HG02938 (cell line): ENCODE measurements around the gene SHE.
"Not testable (repeated sequence)": the region's sequence is repeated elsewhere in the genome, so short reads cannot be mapped to it uniquely, and the experiment has no call there.

ENCODE experiments used
- ATAC-seq: cut with Tn5 transposase; IDR thresholded peaks from one replicate; pipeline ENCODE4 v1.9.1; 2021; ENCODE audit warnings: mild to moderate bottlenecking, moderate library complexity; ENCODE audit not compliant: unreplicated experiment

SHE gene

GRCh38 chr1:154502066-154502743 is at the start of gene SHE, which contains the start of gene TDRD10:
TSS of gene SHE (minus strand) at chr1:154502412. CDS start at chr1:154502026, 386 bp downstream.
TSS of gene TDRD10 (plus strand) at chr1:154502219. CDS start at chr1:154506904, 4,685 bp downstream.
- no peak for ATAC-seq

DNA sequence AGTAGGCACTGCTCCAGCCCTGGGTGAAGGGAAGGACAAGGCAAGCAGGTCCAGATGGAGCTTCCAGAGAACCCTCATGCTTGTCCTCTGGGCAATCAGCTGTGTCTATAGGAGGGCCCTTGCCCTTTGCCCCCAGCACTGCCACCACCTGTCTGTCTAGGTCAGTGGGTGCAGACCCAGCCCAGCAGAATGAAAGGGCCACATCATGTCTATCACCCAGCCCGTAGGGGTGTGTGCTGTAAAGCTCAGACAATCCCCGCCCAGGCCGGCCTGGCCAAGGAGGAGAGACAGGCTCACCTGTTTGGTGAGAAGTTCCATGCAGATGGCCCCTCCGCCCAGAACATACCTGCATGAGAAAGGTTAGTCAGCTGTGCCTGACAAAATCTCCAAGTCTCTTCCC is 49.3 kb upstream of the SHE start:
- no peak for ATAC-seq

- ATAC-seq = no peak
Measured at GRCh38 chr1:154550657-154551056, 48.4 kb upstream of the SHE start.

DNA sequence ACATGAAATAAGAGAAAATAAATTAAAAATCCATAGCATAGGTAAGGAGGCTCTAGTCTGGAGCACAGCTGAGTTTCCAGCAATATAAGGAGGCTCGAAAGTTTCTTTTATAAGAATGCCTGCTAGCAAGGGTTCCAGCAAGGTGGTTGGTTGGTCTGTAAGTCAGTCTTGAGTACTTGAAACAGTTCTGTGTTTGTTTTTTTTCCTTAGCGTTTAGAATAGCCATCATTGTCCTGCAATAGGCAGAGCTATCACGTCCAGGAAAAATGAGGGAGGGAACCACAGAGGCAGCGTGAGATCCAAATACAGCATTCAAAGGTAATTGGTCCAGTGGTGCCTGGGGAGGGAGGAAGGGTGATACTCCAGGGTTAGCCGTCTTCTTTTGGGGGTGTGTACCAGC is 47.9 kb upstream of the SHE start:
- no peak for ATAC-seq

GRCh38 chr1:154549202-154549770 is 47.1 kb upstream of the SHE start:
- ATAC-seq = no peak

DNA sequence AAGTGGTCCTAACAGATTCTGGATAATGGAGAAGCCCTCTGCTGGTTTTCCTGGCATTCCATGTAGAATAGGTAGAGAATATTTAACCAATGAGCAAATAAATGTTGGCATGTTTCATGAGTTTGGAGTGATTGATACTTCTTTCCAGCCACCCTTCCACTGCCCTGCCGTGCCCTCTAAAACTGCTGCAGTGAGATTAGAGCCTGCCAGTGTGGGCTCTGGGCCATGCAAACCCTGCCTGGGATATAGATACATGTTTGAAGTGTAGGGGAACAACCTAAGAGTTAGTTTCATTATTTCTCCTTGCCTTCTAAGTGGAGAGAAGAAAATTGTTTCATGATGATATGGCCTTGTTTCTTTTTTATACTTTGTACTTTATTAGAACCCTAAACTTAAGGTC is 45.8 kb upstream of the SHE start:
- no peak for ATAC-seq

GRCh38 chr1:154547105-154547732 is 45.0 kb upstream of the SHE start:
- ATAC-seq = no peak

- no peak for ATAC-seq
Measured at GRCh38 chr1:154546264-154547063, 44.3 kb upstream of the SHE start.

- ATAC-seq = no peak
Measured at GRCh38 chr1:154541231-154541630, 39.0 kb upstream of the SHE start.

GRCh38 chr1:154539486-154540483 is 37.6 kb upstream of the SHE start:
- ATAC-seq = no peak

DNA sequence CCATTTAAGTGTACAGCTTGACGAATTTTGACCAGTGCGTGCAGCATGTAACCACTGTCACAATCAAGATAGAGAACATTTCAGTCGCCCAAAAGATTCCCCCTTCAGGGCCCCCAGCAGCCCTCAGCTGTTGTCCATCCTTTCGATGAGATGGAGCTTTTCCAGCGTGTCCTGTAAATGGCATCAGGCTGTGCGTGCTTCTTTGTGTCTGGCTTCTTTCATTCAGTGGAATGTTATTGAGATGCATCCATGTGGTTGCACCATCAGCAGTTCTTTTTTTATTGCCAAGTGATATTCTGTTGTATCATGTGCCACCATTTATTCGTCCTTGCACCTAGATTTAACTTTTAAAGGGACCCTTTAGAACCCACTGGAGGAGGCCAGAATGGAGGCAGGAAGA is 34.4 kb upstream of the SHE start:
- ATAC-seq = no peak

DNA sequence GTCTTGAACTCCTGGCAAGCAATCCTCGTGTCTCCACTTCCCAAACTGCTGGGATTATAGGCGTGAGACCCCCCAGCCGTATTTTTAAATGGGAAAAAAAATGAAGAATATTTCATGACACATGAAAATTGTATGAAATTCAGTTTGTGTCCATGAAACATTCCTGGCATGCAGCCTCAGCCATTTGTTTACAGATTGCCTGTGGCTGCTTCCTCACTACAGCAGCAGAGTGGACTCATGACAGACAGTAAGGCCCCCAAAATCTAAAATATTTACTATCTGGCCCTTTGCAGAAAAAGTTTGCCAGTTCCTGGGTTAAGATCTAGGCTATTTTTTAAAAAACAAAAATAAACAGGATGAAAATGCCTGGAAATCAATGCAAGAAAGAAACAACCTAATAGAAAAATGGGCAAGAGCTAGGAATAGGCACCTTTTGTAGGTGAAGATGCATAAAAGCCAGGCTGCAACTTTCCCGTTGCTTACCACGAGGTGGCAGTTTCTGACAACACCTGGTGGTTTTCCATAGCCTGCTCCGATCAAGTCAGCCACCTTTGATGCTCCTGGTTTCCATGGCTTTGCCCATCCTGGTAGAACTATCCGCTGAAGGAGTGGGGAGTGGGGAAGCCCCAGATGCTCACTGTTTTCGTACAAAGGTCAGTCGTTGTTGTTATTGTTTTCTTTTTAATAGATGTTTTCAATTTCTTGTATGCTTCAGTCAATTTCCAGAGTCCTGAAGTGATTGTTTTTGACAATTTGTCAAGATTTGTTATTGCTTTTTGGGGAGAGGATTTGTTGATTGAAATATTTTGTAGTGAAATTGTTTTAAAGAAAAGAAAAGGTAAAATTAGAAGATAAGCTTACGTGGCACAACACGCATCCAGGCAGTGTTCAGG is 32.0 kb upstream of the SHE start:
- no peak for ATAC-seq

- not testable (repeated sequence) for ATAC-seq
Measured at GRCh38 chr1:154531950-154532349, 29.7 kb upstream of the SHE start.

DNA sequence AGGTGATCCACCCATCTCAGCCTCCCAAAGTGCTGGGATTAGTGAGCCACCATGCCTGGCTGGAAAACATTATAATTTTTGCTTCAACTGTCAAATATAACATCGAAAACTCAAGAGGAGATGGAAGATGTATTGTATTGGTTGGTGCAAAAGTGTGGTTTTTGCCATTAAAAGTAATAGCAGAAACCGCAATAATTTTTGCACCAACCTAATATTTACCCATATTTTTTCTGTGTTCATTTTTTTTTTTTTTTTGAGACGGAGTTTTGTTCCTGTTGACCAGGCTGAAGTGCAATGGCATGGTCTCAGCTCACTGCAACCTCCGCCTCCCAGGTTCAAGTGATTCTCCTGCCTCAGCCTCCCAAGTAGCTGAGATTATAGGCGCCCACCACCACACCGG is 27.1 kb upstream of the SHE start:
- ATAC-seq = no peak

- no peak for ATAC-seq
Measured at GRCh38 chr1:154527192-154527591, 25.0 kb upstream of the SHE start.

- ATAC-seq = no peak
Measured at GRCh38 chr1:154524881-154525280, 22.7 kb upstream of the SHE start.

DNA sequence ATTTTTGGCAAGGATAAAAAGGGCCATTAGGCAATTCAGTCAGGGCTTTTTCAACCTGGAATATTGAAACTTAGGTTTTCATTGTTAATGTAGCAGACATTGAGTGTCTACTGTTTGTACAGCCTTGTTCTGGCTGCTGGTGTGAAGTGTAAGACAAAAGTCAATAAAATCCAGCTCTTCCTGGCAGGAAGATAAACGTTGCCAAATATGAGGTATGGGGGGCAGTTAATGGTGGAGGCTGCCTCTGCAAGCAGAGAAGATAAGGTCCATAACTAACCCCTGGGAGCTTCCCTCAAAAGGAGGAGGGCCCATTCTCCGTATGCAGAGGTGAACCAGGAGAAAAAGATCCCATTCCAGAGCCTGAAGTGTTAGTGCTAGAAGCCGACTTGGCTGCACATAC is 19.5 kb upstream of the SHE start:
- no peak for ATAC-seq

DNA sequence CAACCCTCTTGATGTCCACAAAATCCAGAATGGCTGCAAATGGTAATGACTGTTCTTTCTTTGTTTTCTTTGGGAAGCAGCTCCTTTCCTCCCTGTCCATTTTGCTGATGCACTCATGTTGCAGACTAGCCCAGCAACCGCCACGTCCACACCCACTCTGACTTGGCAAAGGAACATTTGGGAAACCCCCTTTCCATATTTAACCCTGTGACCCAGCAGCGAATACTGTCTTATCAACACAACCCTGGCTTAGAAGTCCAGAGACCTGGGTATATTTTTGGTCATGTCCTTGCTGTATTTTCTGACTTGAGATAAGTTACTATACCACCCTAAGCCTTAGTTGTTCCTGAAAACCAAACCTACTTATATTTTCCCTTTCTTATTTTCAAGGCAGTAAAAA is 18.1 kb upstream of the SHE start:
- ATAC-seq = no peak

DNA sequence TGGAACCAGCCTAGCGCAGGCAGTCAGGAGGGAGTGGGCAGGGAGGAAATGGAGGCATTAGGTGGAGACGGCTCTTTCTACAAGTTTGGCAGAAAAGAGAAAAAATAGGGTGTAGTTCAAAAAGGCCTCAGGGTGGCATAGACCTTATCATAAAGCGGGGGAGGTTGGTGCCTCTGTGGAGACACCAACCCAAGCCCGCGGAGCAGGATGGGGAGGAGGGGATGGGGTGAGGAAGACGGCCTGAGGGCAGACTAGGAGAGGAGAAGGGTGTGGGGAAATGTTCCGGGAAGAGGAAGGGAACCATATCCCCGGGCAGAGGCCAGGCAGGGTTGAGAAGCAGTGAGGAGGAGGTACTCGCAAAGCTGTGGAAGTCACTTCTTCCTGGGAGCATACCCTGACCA is 17.4 kb upstream of the SHE start:
- no peak for ATAC-seq
